ENCODE measurements around the gene AQP1.

The AQP1 gene

GRCh38 chr7:30907527-30908267 is 4.0 kb upstream of the AQP1 start:
- DNase-seq = no peak

GRCh38 chr7:30908681-30909080 is 3.0 kb upstream of the AQP1 start:
- DNase-seq = no peak

GRCh38 chr7:30909431-30909830 is 2.2 kb upstream of the AQP1 start:
- DNase-seq = no peak

GRCh38 chr7:30910411-30911073 is 1.1 kb upstream of the AQP1 start:
- DNase-seq = no peak

DNA sequence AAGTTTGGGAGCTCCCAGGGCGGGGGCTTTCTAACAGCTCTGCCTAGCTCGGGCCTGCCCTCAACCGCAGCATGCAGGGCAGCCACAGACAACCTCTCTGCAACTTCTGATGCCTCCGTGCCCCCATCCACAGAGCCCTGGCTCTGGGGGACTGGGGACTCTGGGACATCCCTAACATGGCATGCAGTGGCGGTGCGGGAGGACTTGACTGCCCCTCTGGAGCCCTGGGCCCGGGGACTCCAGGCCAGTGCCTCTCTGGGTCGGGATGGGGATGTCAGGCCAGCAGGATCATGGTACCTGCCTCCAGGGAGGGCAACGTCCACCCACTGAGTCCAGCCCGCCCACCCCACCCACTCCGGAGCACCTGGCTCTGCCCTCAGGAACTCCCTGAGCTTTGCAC is 520 bp upstream of the AQP1 start:
- no peak for DNase-seq

- DNase-seq = no peak
Measured at GRCh38 chr7:30912021-30912730, 523 bp downstream of the AQP1 start.

- no peak for DNase-seq
Measured at GRCh38 chr7:30912731-30912985, 1.0 kb downstream of the AQP1 start.

DNA sequence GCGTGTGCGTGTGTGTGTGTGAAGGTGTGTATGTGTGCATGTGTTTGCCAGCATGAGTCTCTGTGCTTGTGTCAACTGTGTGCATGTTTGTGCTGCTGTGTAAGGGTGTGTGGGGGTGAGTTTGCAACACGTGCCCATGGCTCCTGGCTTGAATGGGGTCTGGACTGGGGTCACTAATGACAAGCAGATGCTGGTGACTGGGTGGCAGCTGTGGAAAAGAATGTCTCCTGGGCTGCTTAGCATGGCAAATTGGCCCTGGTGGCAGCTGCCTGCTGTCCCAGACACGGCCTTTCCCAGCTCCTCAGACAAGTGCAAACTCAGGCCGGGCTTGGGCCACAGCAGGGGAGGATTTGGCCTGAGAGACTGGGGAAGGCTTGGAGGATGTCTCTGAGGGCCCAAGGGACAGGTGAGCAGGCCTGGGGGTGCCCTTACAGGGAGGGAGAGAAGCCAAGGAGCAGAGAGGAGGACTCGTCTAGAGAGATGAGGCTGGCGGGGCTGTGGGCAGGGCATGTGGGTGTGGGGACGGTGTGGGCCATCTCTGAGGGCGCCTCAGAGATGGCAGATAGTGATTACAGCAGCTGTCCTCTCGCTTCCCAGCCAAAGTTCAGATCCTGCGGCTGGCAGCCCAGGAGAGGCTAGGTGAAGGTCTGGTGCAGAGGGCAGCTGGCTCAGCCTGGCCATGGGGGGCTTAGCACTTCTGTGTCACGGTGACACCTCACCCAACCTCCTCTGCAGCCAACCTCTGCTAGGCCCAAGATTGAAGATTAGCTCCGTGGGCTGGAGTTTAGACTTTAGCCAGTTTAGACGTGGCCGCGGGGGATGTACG is 1.5 kb downstream of the AQP1 start:
- DNase-seq = no peak

DNA sequence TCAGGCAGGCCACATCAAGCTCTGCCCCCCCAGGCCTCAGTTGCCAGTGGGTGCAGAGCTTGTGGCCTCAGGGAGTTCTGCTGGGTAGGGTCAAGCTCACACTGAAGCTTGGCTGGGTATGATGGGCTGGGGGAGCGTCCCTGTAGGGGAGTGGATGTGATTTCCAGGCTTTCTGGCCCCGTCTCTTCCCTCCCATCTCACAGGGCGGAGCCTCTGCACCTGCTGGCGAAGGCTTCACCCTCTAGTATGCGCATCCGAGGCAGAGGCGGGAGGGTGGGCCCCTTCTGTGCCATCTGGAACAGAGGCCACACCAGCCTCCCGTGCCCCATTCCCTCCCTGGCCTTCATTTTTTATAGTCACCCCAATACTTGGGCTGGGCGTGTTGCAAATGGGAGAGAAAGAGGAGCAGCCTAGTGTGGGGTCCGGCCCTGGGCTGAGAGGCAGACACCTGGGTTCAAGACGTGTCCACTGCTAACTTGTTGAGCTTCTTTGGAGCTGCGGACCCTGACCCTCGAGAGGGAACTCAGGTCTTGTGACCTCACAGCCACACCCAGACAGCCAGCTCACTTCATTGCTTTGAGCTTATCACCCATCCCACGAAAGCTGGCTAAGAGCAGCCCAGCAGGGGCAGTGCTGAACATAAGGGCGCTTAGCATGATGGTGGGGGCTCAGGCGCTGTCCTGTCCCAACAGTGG is 2.3 kb downstream of the AQP1 start:
- no peak for DNase-seq

DNA sequence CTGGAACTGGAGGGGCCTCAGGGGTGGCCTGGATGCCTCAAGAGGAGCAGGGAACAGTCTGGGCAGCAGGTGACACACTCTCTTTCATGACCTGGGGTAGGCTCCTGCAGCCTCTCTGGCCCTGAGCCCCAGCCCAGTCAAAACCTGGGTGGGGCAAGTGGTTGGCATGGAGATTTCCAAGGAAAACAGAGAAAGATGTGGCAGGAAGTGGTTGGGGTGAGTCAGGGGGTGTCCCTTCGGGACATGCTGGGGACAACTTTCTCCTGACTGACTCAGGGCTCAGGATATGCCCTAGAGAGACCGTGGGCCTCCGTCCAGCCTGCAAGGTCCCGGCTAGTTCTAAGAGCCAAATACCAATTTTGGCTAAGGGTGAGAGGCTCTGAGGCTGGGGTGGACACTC is 2.9 kb downstream of the AQP1 start:
- no peak for DNase-seq

- DNase-seq = no peak
Measured at GRCh38 chr7:30915005-30915601, 3.5 kb downstream of the AQP1 start.

DNA sequence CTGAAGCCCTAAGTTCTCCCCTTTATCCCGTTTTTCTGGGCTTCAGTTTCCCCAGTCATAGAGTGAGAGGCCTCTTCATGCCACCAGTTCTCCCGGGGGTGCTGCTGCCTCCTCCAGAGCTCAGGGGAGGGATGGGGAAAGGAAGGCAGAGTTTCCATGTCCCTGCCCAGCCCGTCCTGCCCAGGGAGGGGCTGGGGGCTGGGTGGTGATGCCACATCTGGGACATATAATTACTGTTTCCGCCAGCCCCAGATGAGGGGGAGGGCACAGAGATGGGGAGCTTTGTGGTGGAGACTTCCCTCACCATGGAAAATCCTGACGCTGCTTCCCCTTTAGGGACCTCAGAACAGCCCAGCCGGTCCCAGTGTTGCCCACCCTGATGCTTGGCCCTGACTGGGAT is 4.1 kb downstream of the AQP1 start:
- no peak for DNase-seq

DNA sequence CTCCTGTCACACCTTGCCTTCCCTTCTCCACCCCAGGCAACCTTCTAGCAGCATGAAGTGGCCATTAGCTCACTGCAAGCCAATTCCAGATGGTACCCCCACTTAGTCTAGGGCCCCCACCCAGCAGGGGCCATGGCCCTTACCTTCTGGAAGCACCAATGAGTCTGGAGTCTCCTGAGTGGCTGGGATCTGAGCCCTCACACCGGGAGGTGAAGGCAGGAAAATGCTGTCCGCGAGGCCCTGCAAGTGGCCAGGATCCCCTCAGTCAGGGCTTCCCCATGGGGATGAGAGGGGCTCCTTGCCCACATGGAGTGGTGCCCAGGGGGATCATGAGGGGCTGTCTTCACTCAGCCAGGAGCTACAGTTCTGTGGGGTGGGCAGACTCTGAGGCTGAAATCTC is 4.6 kb downstream of the AQP1 start:
- no peak for DNase-seq

DNA sequence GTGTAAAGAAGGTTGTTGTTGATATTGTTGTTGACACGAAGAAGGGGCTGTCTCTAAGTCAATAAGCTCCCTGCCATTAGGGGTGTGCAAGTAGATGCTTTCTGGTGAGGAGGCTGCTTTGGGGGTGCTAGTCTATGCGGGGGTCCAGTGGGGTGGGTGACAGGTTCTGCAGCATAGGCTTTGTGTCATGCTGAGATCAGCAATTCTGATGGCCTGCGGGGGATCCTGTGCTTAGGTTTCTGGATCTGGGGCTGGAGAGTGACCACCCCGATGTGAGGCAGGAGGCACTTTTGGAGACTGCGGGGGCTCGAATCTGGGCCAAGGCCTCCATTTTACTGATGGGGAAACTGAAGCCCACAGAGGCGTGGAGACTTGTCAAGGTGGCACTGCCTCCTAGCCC is 5.1 kb downstream of the AQP1 start:
- no peak for DNase-seq

DNA sequence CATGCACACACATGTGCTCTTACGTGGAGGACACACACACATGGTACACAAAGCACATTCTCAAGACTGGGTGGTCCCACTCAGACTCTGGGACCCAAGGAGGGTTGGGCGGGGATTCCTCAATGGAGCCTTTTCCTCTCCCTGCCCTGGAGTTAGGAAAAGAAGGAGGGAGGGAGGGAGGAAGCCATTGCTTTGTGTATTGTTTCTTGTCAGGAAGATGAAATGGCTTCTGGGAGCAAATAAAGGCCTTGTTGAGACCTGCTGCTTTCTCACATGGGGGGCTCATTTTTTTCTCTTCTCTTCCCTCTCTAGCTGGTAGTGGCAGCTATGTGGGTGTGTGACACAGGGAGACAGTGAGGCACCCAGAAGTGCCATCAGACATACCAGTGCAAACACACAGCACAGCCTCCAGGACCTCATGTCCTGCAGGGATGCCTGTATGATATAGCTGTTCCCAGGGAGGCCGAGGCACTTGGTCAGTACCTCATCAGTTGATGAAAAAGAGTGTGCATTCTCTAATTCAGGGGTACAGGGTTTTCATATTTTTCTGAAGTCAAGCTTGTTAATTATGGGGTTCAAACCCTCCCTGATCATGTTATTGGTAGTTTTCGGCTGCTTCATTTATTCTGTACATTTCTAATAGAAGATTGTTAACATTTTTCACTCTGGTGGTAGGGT is 5.7 kb downstream of the AQP1 start:
- no peak for DNase-seq

GRCh38 chr7:30918676-30919075 is 7.0 kb downstream of the AQP1 start:
- DNase-seq = no peak

DNA sequence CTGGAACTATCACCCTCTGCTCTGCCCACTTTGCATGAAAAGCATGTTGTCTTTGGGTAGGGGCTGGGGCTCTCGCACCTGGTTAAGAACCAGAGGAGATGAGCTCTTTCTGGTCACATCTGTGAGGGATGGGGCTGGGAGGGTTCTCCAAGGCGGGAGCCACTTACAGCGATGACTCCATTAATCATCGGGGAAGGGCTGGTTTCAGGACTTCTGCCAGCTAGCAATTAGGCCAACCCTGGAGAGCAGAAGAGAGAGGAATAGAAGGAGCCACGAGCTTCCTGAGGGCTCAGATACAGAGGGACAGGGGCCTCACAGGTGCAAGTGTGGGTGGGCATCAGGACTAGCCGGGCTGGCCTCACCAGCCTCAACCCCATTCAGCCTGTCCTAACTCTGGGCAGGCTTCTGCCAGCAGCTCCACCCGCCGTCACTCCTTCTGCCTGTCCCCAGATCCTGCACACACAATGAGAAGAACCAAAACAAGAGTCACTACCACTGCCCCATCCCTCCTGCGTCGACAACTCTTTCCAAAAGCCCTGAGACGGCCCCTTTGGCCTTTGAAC is 8.4 kb downstream of the AQP1 start:
- DNase-seq = no peak

DNA sequence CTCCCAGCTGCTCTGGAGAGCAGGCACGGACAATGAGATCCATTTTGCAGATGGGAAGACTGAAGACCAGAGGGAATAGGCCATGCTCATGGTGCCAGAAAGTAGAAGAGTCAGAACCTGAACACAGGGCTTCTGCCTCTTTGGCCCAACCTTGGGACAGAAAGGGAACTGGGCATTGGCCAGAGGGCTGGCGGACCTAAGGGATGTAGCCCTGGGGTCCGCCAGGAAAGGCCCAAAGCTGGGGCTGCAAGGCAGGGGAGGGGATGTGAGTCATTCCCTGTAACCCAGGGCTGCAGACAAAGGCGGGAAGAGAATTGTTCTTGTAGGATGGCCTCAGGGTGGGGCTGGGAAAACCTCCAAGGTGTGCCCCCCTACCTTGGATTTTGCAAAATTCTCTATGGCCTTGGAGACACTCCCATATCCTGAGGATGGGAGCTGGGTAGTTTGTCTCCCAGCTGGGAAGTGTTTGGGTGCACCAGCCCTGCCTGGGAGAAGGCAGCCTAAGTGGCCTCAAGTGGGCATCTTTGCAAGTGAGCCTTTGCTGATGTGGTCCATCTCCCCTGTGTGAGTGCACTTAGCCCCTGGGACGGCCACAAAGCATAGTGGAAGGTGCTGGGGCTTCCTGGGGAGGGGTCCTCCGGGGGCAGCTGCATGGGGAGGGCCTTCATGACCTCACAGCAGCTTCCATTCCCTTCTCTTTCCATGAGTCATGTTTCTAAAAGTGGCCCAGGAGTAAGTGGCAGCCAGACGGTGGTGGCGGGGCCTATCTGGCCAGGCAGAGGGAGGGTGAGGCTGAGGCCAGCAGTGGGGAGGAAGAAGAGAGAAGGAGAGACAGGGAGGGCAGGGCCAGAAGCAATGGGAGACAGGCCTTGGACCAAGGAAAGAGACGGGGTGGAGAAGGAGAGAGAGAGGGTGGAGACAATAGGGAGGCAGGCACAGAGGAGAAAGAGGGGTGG is 9.2 kb downstream of the AQP1 start:
- no peak for DNase-seq

GRCh38 chr7:30921540-30922401 is 10.1 kb downstream of the AQP1 start:
- no peak for DNase-seq

Data from midbrain (tissue), 1 donor.